AG04449 (cell line): ENCODE measurements around the gene AMHR2.
"Not testable (repeated sequence)": the region's sequence is repeated elsewhere in the genome, so short reads cannot be mapped to it uniquely, and the experiment has no call there.

Experiments used
- CTCF ChIA-PET: fragments of 350-600 bp; formaldehyde crosslinking; extraction: SDS; loops from one replicate; lab custom pipeline; 2021; ENCODE audit warnings: antibody characterized with exemption; lab: Yijun Ruan, JAX
- POLR2A ChIA-PET: fragments of 400-600, 350-600 bp; formaldehyde crosslinking; extraction: SDS; loops from one replicate; lab custom pipeline; 2020; ENCODE audit warnings: antibody characterized with exemption, inconsistent platforms; lab: Yijun Ruan, JAX
- DNase-seq: peaks from one replicate; pipeline ENCODE4 v3.0.0-alpha.2; 2010; ENCODE audit warnings: low read depth, low spot score
- H3K4me3 ChIP-seq: 2 replicates; pipeline ENCODE4 v1.5.1; 2011; ENCODE audit warnings: low read depth, mild to moderate bottlenecking, control low read depth, low read length
- TF ChIP-seq, protein P1 (sequence below): IDR thresholded peaks from one replicate; pipeline ENCODE4 v1.5.1; 2011; ENCODE audit warnings: mild to moderate bottlenecking, moderate library complexity, low read length, control low read depth, inconsistent platforms; ENCODE audit not compliant: insufficient read depth; ENCODE audit errors: missing control alignments

The AMHR2 gene

DNA sequence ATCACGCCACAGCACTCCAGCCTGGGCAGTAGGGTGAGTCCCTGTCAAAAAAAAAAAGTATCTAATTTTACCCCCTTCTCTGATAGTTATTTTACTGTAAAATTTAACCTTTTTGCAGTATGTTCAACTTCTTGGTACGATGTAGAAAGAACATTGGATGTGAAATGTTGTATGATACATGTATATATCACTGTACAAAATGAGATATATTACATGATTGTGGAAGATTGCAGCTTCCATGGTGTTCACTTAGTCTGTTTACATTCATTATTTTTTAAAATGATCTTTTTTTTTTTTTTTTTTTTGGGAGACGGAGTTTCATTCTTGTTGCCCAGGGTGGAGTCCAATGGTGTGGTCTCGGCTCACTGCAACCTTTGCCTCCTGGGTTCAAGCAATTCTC, 34.7 kb upstream of the AMHR2 start:
- DNase-seq = no peak
- CTCF ChIA-PET = interaction anchor here (0.7 to 3.7 kb wide), 3 partner anchors 36 to 166 kb away, joined by 3 to 16 read pairs (median 3); no protein-coding TSS in a partner anchor
- TF ChIP-seq, protein P1, sequence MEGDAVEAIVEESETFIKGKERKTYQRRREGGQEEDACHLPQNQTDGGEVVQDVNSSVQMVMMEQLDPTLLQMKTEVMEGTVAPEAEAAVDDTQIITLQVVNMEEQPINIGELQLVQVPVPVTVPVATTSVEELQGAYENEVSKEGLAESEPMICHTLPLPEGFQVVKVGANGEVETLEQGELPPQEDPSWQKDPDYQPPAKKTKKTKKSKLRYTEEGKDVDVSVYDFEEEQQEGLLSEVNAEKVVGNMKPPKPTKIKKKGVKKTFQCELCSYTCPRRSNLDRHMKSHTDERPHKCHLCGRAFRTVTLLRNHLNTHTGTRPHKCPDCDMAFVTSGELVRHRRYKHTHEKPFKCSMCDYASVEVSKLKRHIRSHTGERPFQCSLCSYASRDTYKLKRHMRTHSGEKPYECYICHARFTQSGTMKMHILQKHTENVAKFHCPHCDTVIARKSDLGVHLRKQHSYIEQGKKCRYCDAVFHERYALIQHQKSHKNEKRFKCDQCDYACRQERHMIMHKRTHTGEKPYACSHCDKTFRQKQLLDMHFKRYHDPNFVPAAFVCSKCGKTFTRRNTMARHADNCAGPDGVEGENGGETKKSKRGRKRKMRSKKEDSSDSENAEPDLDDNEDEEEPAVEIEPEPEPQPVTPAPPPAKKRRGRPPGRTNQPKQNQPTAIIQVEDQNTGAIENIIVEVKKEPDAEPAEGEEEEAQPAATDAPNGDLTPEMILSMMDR = no peak
- H3K4me3 ChIP-seq = no peak overlapping the region
- POLR2A ChIA-PET = no interaction called here

DNA sequence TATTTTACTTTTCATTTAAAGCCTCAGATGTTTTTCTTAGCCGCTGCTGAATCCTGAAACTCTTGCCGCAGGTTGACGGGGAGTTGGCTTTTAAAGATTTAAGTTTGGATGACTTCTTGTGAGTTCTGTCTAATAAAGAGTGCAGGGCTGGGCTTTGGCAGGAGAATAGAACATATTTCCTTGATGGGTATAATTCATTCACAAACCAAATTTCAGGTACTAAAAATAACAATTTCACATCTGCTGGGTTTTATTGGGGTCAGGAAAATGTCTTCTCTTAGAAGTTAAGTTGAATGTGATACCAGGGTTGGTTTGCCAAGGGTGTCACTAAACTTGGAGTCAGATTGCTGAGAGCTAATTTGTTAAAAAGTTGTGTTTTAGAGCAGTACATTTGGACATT, 34.0 kb upstream of the AMHR2 start:
- TF ChIP-seq, protein P1 = no peak
- ChIA-PET CTCF (interaction anchor here (1.4 to 3.7 kb wide), 3 partner anchors 8 to 37 kb away, joined by 4 to 16 read pairs (median 7); no protein-coding TSS in a partner anchor), POLR2A (no interaction called here)
- H3K4me3 ChIP-seq = no peak overlapping the region
- no peak for DNase-seq

DNA sequence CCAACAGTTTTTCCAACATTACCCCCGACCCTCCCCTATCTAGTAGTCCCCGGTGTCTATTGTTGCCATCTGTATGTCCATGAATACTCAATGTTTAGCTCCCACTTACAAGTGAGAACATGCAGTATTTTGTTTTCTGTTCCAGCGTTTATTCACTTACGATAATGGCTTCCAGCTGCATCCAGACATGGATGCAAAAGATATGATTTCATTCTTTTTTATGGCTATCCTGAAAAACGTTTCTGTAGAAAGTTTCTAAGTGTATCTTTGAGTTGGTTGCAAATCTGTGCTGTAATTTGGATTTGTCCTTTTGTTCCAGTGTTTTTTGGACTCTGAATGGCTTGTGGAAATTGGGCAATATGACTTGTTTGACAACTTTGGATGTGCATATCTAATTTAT, 31.9 kb upstream of the AMHR2 start:
- no peak overlapping the region for H3K4me3 ChIP-seq
- CTCF ChIA-PET = interaction anchor here (0.7 to 1.7 kb wide), 2 partner anchors 30 to 353 kb away, joined by 3 read pairs; no protein-coding TSS in a partner anchor
- POLR2A ChIA-PET = no interaction called here
- DNase-seq = no peak
- TF ChIP-seq, protein P1 = no peak

DNA sequence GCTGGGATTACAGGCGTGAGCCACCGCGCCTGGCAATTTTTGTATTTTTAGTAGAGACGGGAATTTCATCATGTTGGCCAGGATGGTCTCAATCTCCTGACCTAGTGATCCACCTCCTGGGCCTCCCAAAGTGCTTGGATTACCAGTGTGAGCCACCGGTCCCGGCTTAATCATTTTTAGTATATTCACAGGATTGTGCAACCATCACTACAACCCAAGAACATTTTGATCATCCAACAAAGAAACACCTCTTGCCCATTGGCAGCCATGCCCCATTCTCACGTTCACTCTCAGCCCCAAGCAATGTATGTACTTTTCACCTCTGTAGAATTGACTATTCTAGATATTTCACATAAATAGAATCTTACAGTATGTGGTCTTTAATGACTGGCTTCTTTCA, 23.8 kb upstream of the AMHR2 start:
- DNase-seq = no peak
- TF ChIP-seq, protein P1 = no peak
- POLR2A ChIA-PET = interaction anchor here (1.1 kb wide), 1 partner anchor 14 kb away, joined by 3 read pairs; no protein-coding TSS in a partner anchor
- no peak overlapping the region for H3K4me3 ChIP-seq
- CTCF ChIA-PET = interaction anchor here (1.0 kb wide), 1 partner anchor 47 kb away, joined by 4 read pairs; no protein-coding TSS in a partner anchor

DNA sequence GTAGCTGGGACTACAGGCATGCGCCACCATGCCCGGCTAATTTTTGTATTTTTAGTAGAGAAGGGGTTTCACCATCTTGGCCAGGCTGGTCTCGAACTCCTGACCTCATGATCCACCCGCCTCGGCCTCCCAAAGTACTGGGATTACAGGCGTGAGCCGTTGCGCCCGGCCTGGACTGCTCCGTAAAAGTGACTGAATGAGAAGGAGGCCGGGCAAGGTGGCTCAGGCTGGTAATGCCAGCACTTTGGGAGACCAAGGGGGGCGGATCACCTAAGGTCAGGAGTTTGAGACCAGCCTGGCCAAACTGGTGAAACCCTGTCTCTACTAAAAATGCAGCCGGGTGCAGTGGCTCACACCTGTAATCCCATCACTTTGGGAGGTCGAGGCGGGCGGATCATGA, 21.3 kb upstream of the AMHR2 start:
- CTCF ChIA-PET = interaction anchor here (1.0 to 1.2 kb wide), 3 partner anchors 10 to 57 kb away, joined by 3 to 4 read pairs (median 3); no protein-coding TSS in a partner anchor
- DNase-seq, POLR2A ChIA-PET: not testable (repeated sequence)

DNA sequence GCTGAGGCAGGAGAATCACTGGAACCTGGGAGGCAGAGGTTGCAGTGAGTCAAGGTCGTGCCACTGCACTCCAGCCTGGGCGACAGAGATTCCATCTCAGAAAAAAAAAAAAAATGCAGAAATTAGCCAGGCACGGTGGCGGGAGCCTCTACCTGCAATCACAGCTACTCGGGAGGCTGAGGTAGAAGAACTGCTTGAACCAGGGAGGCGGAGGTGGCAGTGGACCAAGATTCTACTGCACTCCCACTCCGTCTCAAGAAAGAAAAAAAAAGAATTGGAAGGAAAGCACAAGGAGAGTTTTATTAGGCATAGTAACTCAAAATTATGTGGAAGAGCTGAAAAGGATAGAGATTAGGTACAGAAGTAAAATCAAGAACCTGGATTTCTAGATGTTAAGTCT, 20.8 kb upstream of the AMHR2 start:
- CTCF ChIA-PET = interaction anchor here (1.0 to 1.2 kb wide), 2 partner anchors 9 to 20 kb away, joined by 3 to 4 read pairs; no protein-coding TSS in a partner anchor
- TF ChIP-seq, protein P1 = no peak
- no peak for DNase-seq
- POLR2A ChIA-PET = no interaction called here
- no peak overlapping the region for H3K4me3 ChIP-seq

More for the DNA sequence above, 21.3 kb upstream of the AMHR2 start:
- H3K4me3 ChIP-seq = not testable (repeated sequence)
